GM13977 (cell line): ENCODE data around the gene KDM3B.

Source experiments
- DNase-seq: peaks from one replicate; pipeline ENCODE4 v3.0.0; 2012; ENCODE audit warnings: low spot score
- in situ Hi-C: fragments of 300-500 bp; cut with MboI; formaldehyde crosslinking; loops from one replicate; pipeline ENCODE4 v1.12.0; 2022; ENCODE audit warnings: low sequenced_read_pairs, low pct_unique_long_range_greater_than_20kb, mixed read lengths, inconsistent platforms; ENCODE audit not compliant: unreplicated experiment
- TF ChIP-seq, protein P1 (sequence below): IDR thresholded peaks from 2 replicates; pipeline ENCODE4 v1.5.1; 2012; ENCODE audit warnings: mild to moderate bottlenecking, control low read depth; ENCODE audit not compliant: insufficient read depth; ENCODE audit errors: extremely low read depth, missing control alignments

The KDM3B gene

DNA sequence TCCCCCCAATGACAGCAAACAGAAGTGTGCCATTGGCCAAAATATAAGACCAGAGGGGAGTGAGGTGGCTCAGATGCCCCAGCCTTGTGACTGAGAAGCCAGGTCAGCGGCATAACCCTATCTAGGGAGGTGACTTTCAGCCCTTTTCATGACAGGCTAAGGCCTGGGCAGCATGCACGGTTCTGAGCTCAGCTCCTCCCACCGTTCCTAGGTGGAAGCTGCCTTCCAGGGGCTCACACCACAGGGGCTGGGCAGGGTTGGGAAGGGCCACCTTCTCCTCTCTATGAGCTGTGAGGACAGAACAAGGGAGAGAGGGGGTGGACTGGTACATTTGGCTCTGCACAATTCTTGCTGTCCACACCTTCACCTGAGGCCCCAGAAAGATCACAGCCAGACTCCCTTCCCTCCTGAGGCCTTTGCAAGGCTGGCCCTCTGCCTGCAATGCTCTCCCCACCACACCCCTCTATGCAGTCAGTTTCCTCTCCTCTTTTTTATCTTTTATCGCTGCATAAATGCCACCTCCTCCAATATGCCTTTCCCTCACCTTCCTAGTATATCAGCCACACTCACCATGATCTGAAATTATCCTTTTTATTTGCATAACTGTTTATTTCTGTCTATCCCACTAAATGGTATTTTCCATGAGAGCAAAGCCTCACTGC is 107.7 kb downstream of the KDM3B start:
- DNase-seq: no peak
- in situ Hi-C loops: no loop called here
- TF ChIP-seq, protein P1, sequence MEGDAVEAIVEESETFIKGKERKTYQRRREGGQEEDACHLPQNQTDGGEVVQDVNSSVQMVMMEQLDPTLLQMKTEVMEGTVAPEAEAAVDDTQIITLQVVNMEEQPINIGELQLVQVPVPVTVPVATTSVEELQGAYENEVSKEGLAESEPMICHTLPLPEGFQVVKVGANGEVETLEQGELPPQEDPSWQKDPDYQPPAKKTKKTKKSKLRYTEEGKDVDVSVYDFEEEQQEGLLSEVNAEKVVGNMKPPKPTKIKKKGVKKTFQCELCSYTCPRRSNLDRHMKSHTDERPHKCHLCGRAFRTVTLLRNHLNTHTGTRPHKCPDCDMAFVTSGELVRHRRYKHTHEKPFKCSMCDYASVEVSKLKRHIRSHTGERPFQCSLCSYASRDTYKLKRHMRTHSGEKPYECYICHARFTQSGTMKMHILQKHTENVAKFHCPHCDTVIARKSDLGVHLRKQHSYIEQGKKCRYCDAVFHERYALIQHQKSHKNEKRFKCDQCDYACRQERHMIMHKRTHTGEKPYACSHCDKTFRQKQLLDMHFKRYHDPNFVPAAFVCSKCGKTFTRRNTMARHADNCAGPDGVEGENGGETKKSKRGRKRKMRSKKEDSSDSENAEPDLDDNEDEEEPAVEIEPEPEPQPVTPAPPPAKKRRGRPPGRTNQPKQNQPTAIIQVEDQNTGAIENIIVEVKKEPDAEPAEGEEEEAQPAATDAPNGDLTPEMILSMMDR: no peak

DNA sequence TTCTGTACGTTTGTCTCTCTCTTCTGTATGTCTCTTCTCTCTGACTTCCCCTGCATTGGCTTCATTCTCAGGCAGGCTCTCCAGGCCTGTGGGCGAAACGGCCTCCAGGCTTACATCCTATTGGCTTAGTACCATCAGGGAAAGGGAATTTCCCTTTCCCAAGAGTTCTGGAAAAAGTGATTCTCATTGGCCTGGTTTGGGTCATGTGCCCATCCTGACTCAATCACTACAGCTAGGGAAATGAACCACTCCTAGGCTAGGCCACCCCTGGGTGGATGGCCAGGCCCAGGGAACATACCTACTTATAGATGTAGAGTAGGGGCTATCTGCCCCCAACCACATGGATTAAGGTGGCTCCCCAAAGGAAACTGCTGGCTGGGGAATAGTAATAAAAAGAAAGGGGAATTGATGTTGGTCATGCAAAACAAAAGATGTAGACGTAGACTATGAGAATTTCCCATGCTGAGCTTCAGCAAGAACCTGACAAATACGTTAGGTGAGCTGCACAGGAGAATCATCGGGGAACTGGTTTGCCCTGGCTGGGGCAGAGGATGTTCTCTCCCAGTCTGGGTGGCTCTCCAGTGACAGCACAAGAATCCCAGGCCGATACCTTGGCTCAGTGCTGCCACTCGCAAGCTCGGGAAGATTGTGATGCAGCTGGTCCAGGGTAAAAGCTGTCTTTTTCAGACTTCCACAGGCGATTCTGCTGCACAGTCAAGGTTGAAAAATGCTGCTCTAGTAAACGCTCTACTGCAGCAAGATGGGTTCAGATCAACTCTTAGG is 109.0 kb downstream of the KDM3B start:
- in situ Hi-C loops: no loop called here
- TF ChIP-seq, protein P1: no peak
- no peak for DNase-seq

DNA sequence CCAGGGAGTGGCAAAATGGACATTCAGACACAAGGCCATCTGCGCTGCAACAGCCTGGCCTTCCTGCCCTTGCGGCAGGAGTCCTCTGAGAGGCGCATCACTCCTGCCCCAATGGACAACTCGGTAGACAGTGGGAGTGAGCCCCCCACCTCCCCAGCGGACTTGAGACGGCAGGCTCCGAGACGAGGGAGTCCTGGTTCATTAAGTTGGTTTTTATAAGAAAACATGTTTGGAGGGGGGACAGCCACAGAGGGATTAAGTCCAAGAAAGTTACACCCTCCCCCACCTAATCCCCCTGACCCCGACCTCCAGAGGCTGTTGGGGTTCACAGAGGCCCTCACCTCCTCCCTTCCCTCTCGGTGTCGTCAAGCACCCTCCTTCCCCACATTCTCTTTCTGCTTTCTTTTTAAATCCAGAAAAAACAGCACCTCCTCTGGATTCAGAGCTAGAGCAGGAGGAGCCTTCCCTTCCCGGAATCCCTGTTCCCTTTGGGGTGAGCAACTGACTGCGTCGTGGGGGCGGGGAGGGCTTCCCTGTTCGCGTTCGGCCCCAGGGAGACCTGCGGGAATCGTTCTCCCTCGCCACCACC is 111.0 kb downstream of the KDM3B start:
- TF ChIP-seq, protein P1: no peak
- DNase-seq: no peak
- in situ Hi-C loops: no loop called here

DNA sequence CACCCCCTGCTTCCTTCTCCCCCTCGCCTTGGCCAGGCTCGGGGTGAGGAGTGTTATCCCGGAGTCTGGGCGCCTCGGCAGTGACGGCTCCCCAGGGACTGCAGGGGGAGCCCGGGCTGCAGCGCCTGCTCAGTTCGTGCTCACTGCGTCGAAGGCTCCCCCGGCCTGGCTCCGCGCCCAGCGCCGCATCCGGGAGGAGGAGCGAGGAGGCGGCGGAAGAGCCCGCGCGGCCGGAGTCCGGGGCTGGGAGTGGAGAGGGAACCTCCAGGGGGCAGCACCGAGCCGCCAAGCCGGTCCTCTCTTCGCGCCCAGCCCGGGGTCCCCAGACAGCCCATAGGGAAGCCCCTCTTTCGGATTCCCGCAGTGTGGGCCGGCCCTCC is 111.5 kb downstream of the KDM3B start:
- DNase-seq: peak; percentile 96
- in situ Hi-C loops: no loop called here
- TF ChIP-seq, protein P1: peak; percentile 71

DNA sequence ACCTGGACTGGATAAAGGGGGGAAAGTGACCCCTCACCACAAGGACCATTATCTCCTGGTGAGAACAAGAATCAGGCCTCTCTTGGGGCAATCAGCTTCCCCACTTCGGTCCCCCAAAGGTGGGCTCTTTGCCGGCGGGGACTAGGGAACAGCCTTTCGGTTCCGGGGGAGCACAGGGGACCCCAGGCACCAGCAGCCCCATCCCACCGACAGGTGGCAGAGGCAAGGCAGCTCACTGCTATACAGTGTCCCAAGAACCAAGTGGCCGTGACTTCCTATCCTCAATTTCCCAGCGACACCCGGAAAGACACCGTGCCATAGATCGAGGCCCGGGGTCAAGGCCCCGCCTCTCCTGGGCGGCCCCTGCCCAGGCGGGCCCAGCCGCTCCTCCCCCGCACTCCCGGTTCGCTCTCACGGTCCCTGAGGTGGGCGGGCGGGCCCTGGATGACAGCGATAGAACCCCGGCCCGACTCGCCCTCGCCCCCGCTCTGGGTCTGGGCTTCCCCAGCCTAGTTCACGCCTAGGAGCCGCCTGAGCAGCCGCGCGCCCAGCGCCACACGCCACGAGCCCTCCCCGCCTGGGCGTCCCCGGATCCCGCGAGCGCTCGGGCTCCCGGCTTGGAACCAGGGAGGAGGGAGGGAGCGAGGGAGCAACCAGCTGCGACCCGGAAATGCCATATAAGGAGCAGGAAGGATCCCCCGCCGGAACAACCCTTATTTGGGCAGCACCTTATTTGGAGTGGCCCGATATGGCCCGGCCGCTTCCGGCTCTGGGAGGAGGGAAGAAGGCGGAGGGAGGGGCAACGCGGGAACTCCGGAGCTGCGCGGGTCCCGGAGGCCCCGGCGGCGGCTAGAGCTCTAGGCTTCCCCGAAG is 112.1 kb downstream of the KDM3B start:
- TF ChIP-seq, protein P1: no peak
- in situ Hi-C loops: no loop called here
- peak; percentile 97 for DNase-seq
